ENCODE measurements around the gene ZCCHC13. TPM values are rescaled to one million over a fixed set of nuclear protein-coding genes. Genes with fewer than 3 reads are reported as not detected.
"Not testable (repeated sequence)": the region's sequence is repeated elsewhere in the genome, so short reads cannot be mapped to it uniquely, and the experiment has no call there.

The ZCCHC13 gene
- not detected in 2 replicates for total RNA-seq

- DNase-seq (ENCODE audit: extremely low read depth, low read depth, low spot score): no peak
Observed at GRCh38 chrX:74304016-74304415, at the start of gene ZCCHC13. Gene ZCCHC13 (plus strand): TSS chrX:74304180. CDS start chrX:74304267, 87 bp downstream.

GRCh38 chrX:74258111-74258510, 45.9 kb upstream of the ZCCHC13 start:
- not testable (repeated sequence) for DNase-seq (ENCODE audit: extremely low read depth, low read depth, low spot score)

- no peak for DNase-seq (ENCODE audit: extremely low read depth, low read depth, low spot score)
Observed at GRCh38 chrX:74259885-74260491, 44.0 kb upstream of the ZCCHC13 start.

GRCh38 chrX:74262452-74263209, 41.3 kb upstream of the ZCCHC13 start:
- no peak for DNase-seq (ENCODE audit: extremely low read depth, low read depth, low spot score)

- no peak for DNase-seq (ENCODE audit: extremely low read depth, low read depth, low spot score)
Observed at GRCh38 chrX:74270393-74270792, 33.6 kb upstream of the ZCCHC13 start.

- no peak for DNase-seq (ENCODE audit: extremely low read depth, low read depth, low spot score)
Observed at GRCh38 chrX:74272230-74272629, 31.8 kb upstream of the ZCCHC13 start.

- DNase-seq (ENCODE audit: extremely low read depth, low read depth, low spot score): no peak
Observed at GRCh38 chrX:74274516-74274915, 29.5 kb upstream of the ZCCHC13 start.

GRCh38 chrX:74277320-74277719, 26.7 kb upstream of the ZCCHC13 start:
- no peak for DNase-seq (ENCODE audit: extremely low read depth, low read depth, low spot score)

GRCh38 chrX:74277846-74278245, 26.1 kb upstream of the ZCCHC13 start:
- DNase-seq (ENCODE audit: extremely low read depth, low read depth, low spot score): no peak

- DNase-seq (ENCODE audit: extremely low read depth, low read depth, low spot score): no peak
Observed at GRCh38 chrX:74280759-74281158, 23.2 kb upstream of the ZCCHC13 start.

GRCh38 chrX:74284391-74284952, 19.5 kb upstream of the ZCCHC13 start:
- no peak for DNase-seq (ENCODE audit: extremely low read depth, low read depth, low spot score)

- no peak for DNase-seq (ENCODE audit: extremely low read depth, low read depth, low spot score)
Observed at GRCh38 chrX:74286950-74287740, 16.8 kb upstream of the ZCCHC13 start.

- DNase-seq (ENCODE audit: extremely low read depth, low read depth, low spot score): no peak
Observed at GRCh38 chrX:74291577-74291963, 12.4 kb upstream of the ZCCHC13 start.

- no peak for DNase-seq (ENCODE audit: extremely low read depth, low read depth, low spot score)
Observed at GRCh38 chrX:74291964-74292807, 11.8 kb upstream of the ZCCHC13 start.

- DNase-seq (ENCODE audit: extremely low read depth, low read depth, low spot score): no peak
Observed at GRCh38 chrX:74292808-74293123, 11.2 kb upstream of the ZCCHC13 start.

GRCh38 chrX:74293343-74293946, 10.5 kb upstream of the ZCCHC13 start:
- DNase-seq (ENCODE audit: extremely low read depth, low read depth, low spot score): no peak

GRCh38 chrX:74295101-74295500, 8.9 kb upstream of the ZCCHC13 start:
- DNase-seq (ENCODE audit: extremely low read depth, low read depth, low spot score): no peak

GRCh38 chrX:74297766-74298165, 6.2 kb upstream of the ZCCHC13 start:
- DNase-seq (ENCODE audit: extremely low read depth, low read depth, low spot score): no peak

GRCh38 chrX:74300869-74301268, 3.1 kb upstream of the ZCCHC13 start:
- no peak for DNase-seq (ENCODE audit: extremely low read depth, low read depth, low spot score)

GRCh38 chrX:74318672-74319071, 14.7 kb downstream of the ZCCHC13 start:
- no peak for DNase-seq (ENCODE audit: extremely low read depth, low read depth, low spot score)
